GM12801 (cell line): Measurements from ENCODE around the gene RNF31.

Experiments used
- TF ChIP-seq, protein P1 (sequence below): IDR thresholded peaks from one replicate; pipeline ENCODE4 v1.5.1; 2011; ENCODE audit warnings: control low read depth; ENCODE audit not compliant: insufficient read length; ENCODE audit errors: extremely low read depth

The RNF31 gene

DNA sequence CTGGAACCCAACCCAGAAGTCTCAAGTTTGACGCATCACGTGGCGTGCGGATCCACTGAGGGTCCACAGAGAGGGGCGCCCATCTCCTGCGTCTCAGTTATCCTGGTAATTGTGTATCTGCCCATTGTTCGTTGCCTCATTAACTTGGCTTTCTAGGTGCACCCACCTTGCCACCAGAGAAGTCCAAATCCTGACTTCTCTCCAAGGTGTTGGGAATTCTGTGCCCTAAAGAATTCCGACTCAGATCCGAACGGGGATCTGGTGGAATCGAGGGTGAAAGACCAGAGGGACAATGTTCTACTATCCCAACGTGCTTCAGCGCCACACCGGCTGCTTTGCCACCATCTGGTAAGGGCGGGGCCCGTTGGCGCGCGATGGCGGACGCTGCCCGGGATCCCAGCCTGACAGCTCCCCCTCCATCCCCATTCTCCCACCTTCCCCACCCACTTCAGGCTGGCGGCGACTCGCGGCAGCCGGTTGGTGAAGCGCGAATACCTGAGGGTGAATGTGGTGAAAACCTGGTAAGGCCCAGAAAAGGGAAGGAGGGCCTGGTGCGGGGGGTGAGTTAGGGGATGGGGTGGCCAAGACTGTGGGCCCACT lies 25.1 kb downstream of the RNF31 start:
- TF ChIP-seq, protein P1, sequence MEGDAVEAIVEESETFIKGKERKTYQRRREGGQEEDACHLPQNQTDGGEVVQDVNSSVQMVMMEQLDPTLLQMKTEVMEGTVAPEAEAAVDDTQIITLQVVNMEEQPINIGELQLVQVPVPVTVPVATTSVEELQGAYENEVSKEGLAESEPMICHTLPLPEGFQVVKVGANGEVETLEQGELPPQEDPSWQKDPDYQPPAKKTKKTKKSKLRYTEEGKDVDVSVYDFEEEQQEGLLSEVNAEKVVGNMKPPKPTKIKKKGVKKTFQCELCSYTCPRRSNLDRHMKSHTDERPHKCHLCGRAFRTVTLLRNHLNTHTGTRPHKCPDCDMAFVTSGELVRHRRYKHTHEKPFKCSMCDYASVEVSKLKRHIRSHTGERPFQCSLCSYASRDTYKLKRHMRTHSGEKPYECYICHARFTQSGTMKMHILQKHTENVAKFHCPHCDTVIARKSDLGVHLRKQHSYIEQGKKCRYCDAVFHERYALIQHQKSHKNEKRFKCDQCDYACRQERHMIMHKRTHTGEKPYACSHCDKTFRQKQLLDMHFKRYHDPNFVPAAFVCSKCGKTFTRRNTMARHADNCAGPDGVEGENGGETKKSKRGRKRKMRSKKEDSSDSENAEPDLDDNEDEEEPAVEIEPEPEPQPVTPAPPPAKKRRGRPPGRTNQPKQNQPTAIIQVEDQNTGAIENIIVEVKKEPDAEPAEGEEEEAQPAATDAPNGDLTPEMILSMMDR, result no peak

DNA sequence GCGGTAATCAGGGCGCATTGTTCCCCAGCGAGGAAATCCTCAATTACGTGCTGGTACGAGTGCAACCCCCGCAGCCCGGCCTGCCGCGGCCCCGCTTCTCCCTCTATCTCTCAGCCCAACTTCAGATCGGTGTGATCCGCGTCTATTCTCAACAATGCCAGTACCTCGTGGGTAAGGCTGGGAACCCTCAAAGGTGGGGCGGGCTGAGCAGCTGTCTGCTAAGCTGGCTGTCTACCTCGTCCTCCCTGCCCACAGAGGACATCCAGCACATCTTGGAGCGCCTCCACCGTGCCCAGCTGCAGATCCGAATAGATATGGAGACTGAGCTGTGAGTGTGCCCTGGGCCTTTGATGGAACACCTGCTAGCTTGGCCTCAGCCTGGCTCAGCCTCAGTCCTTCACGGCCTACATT lies 25.6 kb downstream of the RNF31 start:
- TF ChIP-seq, protein P1, result no peak

DNA sequence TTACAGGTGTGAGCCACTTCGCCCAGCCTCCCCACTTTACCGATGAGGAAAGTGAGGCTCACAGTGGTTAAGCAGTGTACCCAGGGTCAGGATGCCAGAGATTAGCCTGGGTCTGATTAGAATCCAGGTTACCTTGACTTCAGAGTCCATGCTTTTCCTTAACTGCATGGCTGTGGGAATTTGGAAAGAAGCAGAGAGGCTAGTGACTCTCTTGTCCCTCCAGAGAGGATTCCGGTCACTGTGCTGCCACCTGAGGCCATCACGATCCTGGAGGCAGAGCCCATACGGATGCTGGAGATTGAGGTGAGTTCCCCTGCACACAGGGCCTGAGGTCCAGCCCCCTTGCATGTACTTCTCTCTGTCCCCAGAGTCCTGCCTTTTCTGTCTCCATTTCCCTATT lies 29.3 kb downstream of the RNF31 start:
- TF ChIP-seq, protein P1, result no peak

DNA sequence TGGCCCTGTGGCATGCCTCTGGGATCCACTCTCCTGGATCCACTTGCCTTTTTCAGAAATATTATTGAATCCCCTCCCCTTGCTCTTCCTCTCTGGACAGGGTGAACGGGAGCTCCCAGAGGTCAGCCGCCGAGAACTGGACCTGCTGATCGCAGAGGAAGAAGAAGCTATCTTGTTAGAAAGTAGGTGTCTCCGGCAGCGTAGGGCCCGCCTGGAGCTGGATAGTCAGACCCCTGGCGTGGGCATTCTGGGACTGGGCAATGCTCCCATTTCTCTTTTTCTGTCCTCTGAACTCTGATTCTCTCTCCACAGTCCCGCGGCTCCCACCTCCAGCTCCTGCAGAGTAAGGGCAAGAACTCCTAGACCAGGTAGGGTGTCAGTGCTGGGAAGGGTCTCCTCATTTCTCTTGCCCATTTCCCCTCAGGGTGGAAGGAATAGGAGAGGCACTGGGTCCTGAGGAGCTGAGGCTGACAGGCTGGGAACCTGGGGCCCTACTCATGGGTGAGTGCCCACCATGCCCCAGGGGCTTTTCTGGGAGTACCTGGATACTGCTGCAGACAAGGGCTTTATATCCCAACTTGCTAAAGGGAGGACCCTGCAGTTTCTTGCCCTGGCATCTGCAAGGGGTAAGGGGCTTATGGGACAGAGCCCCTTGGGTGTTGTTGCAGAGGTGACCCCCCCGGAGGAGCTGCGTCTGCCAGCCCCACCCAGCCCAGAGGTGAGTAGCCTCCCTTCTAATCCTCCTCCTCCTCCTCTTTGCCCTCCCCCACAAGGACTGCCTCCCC lies 29.9 kb downstream of the RNF31 start:
- TF ChIP-seq, protein P1, result no peak

DNA sequence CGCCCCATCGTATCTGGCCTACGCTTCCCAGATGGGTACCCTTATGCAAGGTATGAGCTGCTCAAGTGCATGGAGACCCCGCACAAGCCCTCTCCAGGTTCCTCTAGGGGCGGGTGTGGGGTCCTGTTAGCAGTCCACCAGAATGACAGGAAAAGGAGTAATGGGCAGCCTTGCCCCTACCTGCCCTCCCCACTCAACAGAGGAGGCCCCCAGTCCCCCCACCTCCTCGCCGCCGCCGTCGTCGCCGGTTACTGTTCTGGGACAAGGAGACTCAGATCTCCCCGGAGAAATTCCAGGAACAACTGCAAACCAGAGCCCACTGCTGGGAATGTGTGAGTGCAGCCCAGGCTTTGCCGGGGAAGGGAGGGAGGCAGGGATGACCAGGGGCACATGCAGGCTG lies 30.6 kb downstream of the RNF31 start:
- TF ChIP-seq, protein P1, result no peak

DNA sequence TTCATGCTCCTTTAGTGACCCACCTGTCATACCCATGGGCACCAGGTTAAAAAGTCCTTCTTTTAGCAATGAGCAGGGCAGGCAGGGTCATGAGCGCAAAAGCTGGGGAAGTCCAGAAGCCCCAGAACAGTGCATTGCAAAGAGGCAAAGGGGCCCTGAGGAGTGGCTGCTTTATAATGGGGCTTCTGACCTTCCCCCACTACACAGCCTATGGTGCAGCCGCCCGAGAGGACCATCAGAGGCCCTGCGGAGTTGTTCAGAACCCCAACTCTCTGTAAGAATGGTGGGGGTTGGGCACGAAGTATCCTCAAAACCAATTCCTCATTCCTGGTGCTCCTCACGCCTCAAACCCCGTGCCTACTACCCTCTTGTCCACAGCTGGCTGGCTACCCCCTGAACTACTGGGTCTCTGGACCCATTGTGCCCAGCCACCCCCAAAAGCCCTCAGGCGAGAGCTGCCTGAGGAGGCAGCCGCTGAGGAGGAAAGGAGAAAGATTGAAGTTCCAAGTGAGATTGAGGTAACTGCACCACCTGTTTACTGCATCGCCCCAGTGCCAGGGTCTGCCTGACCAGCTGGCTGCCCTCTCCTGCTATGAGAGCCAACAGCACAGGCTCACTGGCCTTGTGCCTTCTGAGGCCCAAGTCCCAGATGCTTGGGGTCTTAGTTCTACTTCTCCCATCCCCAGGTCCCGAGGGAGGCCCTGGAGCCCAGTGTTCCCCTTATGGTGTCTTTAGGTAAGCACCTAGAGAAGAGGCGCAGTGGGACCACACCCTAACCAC lies 31.3 kb downstream of the RNF31 start:
- TF ChIP-seq, protein P1, result no peak

DNA sequence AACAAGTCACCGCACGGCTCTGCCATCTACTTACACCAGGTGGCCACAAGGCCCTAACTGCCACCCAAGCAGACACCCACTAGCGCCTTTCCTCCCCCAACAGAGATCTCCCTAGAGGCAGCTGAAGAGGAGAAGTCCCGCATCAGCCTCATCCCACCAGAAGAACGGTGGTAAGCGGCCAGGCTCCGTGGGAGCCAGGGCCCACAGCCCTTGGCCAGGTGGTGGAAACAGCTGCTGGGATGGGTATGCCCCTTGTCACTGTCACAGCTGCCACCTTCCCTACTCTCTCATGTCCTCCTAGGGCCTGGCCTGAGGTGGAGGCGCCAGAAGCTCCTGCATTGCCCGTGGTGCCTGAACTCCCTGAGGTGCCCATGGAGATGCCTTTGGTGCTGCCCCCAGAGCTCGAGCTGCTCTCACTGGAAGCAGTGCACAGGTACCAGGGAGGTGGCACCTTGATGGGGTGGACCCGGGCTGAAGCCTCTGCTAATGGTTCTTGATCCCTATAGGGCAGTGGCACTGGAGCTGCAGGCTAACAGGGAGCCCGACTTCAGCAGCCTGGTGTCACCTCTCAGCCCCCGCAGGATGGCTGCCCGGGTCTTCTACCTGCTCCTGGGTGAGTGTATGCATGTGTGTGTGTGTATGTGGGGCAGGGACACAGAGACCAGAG lies 32.1 kb downstream of the RNF31 start:
- TF ChIP-seq, protein P1, result no peak
